GM18526 (cell line): ENCODE data around the gene VPS13D.

ENCODE experiments used
- POLR2A ChIP-seq: IDR thresholded peaks from 3 replicates; pipeline ENCODE4 v1.6.1; 2011; ENCODE audit not compliant: insufficient read length; ENCODE audit errors: extremely low read depth

Gene VPS13D

GRCh38 chr1:12343823-12344487, 114.1 kb downstream of the VPS13D start:
- TF ChIP-seq POLR2A: no peak

- TF ChIP-seq POLR2A: no peak
These were observed 114.9 kb downstream of the VPS13D start for GRCh38 chr1:12344596-12345349.

- TF ChIP-seq POLR2A: no peak
These were observed 115.8 kb downstream of the VPS13D start for GRCh38 chr1:12345350-12346217.

GRCh38 chr1:12346483-12347151, 116.8 kb downstream of the VPS13D start:
- no peak for TF ChIP-seq POLR2A

- no peak for TF ChIP-seq POLR2A
These were observed 118.3 kb downstream of the VPS13D start for GRCh38 chr1:12348113-12348512.

GRCh38 chr1:12353981-12354380, 124.2 kb downstream of the VPS13D start:
- TF ChIP-seq POLR2A: no peak

GRCh38 chr1:12356004-12356890, 126.4 kb downstream of the VPS13D start:
- TF ChIP-seq POLR2A: no peak

GRCh38 chr1:12358499-12358898, 128.7 kb downstream of the VPS13D start:
- TF ChIP-seq POLR2A: no peak

- TF ChIP-seq POLR2A: no peak
These were observed 129.7 kb downstream of the VPS13D start for GRCh38 chr1:12359359-12360133.

GRCh38 chr1:12368646-12369045, 138.8 kb downstream of the VPS13D start:
- no peak for TF ChIP-seq POLR2A

- TF ChIP-seq POLR2A: no peak
These were observed 139.4 kb downstream of the VPS13D start for GRCh38 chr1:12369258-12369657.

- no peak for TF ChIP-seq POLR2A
These were observed 140.6 kb downstream of the VPS13D start for GRCh38 chr1:12370333-12370975.

GRCh38 chr1:12371053-12371452, 141.2 kb downstream of the VPS13D start:
- TF ChIP-seq POLR2A: no peak
